OCI-LY1 (cell line): Measurements from ENCODE around the gene MS4A8.
"Not testable (repeated sequence)": the region's sequence is repeated elsewhere in the genome, so short reads cannot be mapped to it uniquely, and the experiment has no call there.

Source experiments
- H2AFZ ChIP-seq: fragments of 200-600 bp; sonication (generic), shearing (Covaris generic); 2 replicates; pipeline ENCODE4 v1.6.0; 2014; ENCODE audit warnings: antibody characterized with exemption, mild to moderate bottlenecking, low read length
- H3F3A ChIP-seq: fragments of 200-600 bp; sonication (generic), shearing (Covaris generic); 2 replicates; pipeline ENCODE4 v1.6.0; 2014; ENCODE audit warnings: mild to moderate bottlenecking, antibody characterized with exemption, low read length, moderate library complexity; ENCODE audit not compliant: insufficient read depth
- H3K27ac ChIP-seq: fragments of 200-600 bp; sonication (generic); 2 replicates; pipeline ENCODE4 v1.5.1; 2014; ENCODE audit warnings: low read length, mixed run types, mild to moderate bottlenecking, low read depth; ENCODE audit not compliant: poor library complexity, severe bottlenecking
- H3K27me3 ChIP-seq: fragments of 200-600 bp; sonication (generic); 2 replicates; pipeline ENCODE4 v1.6.0; 2014; ENCODE audit warnings: antibody characterized with exemption, mild to moderate bottlenecking, low read length, moderate library complexity; ENCODE audit not compliant: insufficient read depth
- H3K36me3 ChIP-seq: fragments of 200-600 bp; sonication (generic); 2 replicates; pipeline ENCODE4 v1.6.1; 2014; ENCODE audit warnings: mild to moderate bottlenecking, antibody characterized with exemption, low read length, moderate library complexity, mixed read lengths; ENCODE audit not compliant: insufficient read depth
- H3K4me1 ChIP-seq: fragments of 200-600 bp; sonication (generic); 2 replicates; pipeline ENCODE4 v1.5.1; 2014; ENCODE audit warnings: mild to moderate bottlenecking, low read length, moderate library complexity; ENCODE audit not compliant: insufficient read depth, severe bottlenecking
- H3K4me2 ChIP-seq: fragments of 200-600 bp; sonication (generic), shearing (Covaris generic); 2 replicates; pipeline ENCODE4 v1.6.1; 2014; ENCODE audit warnings: low read length
- H3K4me3 ChIP-seq: fragments of 200-600 bp; sonication (generic); 2 replicates; pipeline ENCODE4 v1.5.1; 2014; ENCODE audit warnings: low read length, low read depth, mild to moderate bottlenecking, mixed read lengths; ENCODE audit not compliant: poor library complexity, severe bottlenecking
- H3K79me2 ChIP-seq: fragments of 200-600 bp; shearing (Covaris generic); 2 replicates; pipeline ENCODE4 v1.6.1; 2016; ENCODE audit warnings: mixed run types, low read length, mixed read lengths; ENCODE audit not compliant: insufficient read depth
- H3K9ac ChIP-seq: fragments of 200-600 bp; sonication (generic), shearing (Covaris generic); 2 replicates; pipeline ENCODE4 v1.6.1; 2014; ENCODE audit warnings: mild to moderate bottlenecking, low read length, mixed read lengths
- H3K9me2 ChIP-seq: fragments of 200-600 bp; sonication (generic), shearing (Covaris generic); 2 replicates; pipeline ENCODE4 v1.6.1; 2014; ENCODE audit warnings: low read depth, mild to moderate bottlenecking, low read length, mixed read lengths
- H3K9me3 ChIP-seq: fragments of 200-600 bp; shearing (Covaris generic); 2 replicates; pipeline ENCODE4 v1.6.1; 2014; ENCODE audit warnings: low read length, mixed read lengths
- H4K20me1 ChIP-seq: fragments of 200-600 bp; sonication (generic), shearing (Covaris generic); 2 replicates; pipeline ENCODE4 v1.6.0; 2016; ENCODE audit warnings: mild to moderate bottlenecking, low read length; ENCODE audit not compliant: insufficient read depth
- CTCF ChIP-seq: fragments of 200-600 bp; sonication (generic), shearing (Covaris generic); IDR thresholded peaks from 2 replicates; pipeline ENCODE4 v1.5.1; 2017; ENCODE audit warnings: mild to moderate bottlenecking, antibody characterized with exemption, low read length, moderate library complexity, mixed read lengths
- EZH2 ChIP-seq: fragments of 200-600 bp; sonication (generic), shearing (Covaris generic); IDR thresholded peaks from 2 replicates; pipeline ENCODE4 v1.8.0; 2017; ENCODE audit warnings: borderline replicate concordance, mixed run types, mild to moderate bottlenecking, antibody characterized with exemption, low read length, moderate library complexity, mixed read lengths

Gene MS4A8

GRCh38 chr11:60672255-60672654 is 27.2 kb upstream of the MS4A8 start:
- H3K9me2 ChIP-seq = no peaks in the 10 kb centered on the region
- no peak overlapping the region for H2AFZ ChIP-seq
- no peak overlapping the region for H3K4me2 ChIP-seq
- no peaks in the 10 kb centered on the region for H3K79me2 ChIP-seq
- H3K9me3 ChIP-seq = 0 out of 2 replicates have a peak, but pooled peaks cover 5% of the 10 kb centered on the region
- no peaks in the 10 kb centered on the region for H4K20me1 ChIP-seq
- H3K4me3 ChIP-seq = no peak overlapping the region
- no peaks in the 10 kb centered on the region for H3F3A ChIP-seq
- TF ChIP-seq CTCF (no peak), EZH2 (no peak)
- H3K27me3 ChIP-seq = no peaks in the 10 kb centered on the region
- no peaks in the 10 kb centered on the region for H3K36me3 ChIP-seq
- H3K9ac ChIP-seq = no peak overlapping the region
- no peaks in the 10 kb centered on the region for H3K4me1 ChIP-seq
- no peak overlapping the region for H3K27ac ChIP-seq

DNA sequence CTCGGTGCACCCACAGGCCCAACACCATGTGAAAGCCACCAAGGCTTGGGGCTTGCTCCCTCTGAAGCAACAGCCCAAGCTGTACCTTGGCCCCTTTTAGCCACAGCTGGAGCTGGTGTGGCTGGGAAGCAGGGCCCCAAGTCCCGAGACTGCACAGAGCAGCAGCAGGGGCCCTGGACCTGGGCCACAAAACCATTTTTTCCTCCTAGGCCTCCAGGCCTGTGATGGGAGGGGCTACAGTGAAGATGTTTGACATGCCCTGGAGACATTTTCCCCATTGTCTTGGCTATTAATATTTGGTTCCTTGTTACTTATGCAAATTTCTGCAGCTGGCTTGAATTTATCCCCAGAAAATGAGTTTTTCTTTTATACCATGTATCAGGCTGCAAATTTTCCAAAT is 21.2 kb upstream of the MS4A8 start:
- not testable (repeated sequence) for H3K4me2 ChIP-seq, H3K4me1 ChIP-seq, H3K27ac ChIP-seq, H2AFZ ChIP-seq, H3K27me3 ChIP-seq, H3K4me3 ChIP-seq, H3F3A ChIP-seq, H3K36me3 ChIP-seq, H3K9ac ChIP-seq, H3K79me2 ChIP-seq, H3K9me3 ChIP-seq, H4K20me1 ChIP-seq, H3K9me2 ChIP-seq

DNA sequence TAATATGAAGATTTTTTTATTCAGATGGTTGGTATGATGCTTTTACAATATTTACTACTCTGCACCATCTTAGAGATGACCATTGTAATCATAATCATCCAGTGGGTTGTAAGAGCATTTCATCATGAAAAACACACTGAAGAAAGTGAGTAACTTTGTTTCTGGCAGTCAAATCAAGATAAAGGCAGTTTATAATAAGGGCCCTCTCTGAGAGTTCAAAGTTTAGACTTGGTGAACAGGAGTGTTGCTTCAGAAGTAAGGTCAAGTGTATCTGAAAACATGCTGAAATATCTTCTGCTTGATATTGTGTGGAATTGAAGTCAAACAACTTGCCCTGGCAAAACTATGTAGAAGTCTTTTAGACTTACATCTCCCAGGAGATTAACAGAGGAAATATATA is 19.5 kb upstream of the MS4A8 start:
- H3K9me3 ChIP-seq = no peaks in the 10 kb centered on the region
- H4K20me1 ChIP-seq = no peaks in the 10 kb centered on the region
- H3K9ac ChIP-seq = no peak overlapping the region
- H3K4me3 ChIP-seq = no peak overlapping the region
- H3K4me1 ChIP-seq = no peaks in the 10 kb centered on the region
- no peaks in the 10 kb centered on the region for H3K27me3 ChIP-seq
- H2AFZ ChIP-seq = no peak overlapping the region
- H3K9me2 ChIP-seq = no peaks in the 10 kb centered on the region
- H3K4me2 ChIP-seq = no peak overlapping the region
- H3K79me2 ChIP-seq = no peaks in the 10 kb centered on the region
- H3F3A ChIP-seq = no peaks in the 10 kb centered on the region
- no peaks in the 10 kb centered on the region for H3K36me3 ChIP-seq
- TF ChIP-seq EZH2 (no peak), CTCF (no peak)
- no peak overlapping the region for H3K27ac ChIP-seq

GRCh38 chr11:60680455-60681119 is 18.8 kb upstream of the MS4A8 start:
- no peaks in the 10 kb centered on the region for H3F3A ChIP-seq
- no peak overlapping the region for H3K4me3 ChIP-seq
- no peak overlapping the region for H3K9ac ChIP-seq
- no peak overlapping the region for H2AFZ ChIP-seq
- no peak overlapping the region for H3K27ac ChIP-seq
- H4K20me1 ChIP-seq = no peaks in the 10 kb centered on the region
- H3K9me2 ChIP-seq = no peaks in the 10 kb centered on the region
- H3K36me3 ChIP-seq = no peaks in the 10 kb centered on the region
- no peak for TF ChIP-seq CTCF
- TF ChIP-seq EZH2 = no peak
- H3K79me2 ChIP-seq = no peaks in the 10 kb centered on the region
- H3K27me3 ChIP-seq = no peaks in the 10 kb centered on the region
- H3K9me3 ChIP-seq = no peaks in the 10 kb centered on the region
- no peaks in the 10 kb centered on the region for H3K4me1 ChIP-seq
- H3K4me2 ChIP-seq = no peak overlapping the region

DNA sequence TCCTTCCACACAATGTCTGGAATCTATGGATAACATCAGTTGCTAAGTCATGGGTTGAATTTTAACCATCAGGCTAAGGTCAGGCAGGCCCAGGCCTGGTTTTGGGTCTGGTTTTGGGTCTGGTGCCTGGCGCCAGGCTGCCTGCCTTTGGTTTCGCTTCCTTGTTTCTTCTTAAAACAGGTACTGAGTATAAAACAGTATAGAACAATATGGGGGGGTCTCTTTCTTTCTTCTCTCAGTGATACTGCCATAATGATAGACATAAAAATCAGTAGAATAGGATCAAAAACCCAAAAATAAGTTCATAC is 14.9 kb upstream of the MS4A8 start:
- not testable (repeated sequence) for H3K79me2 ChIP-seq, H4K20me1 ChIP-seq, H2AFZ ChIP-seq, H3K9me2 ChIP-seq, H3K36me3 ChIP-seq, H3K9me3 ChIP-seq, H3F3A ChIP-seq, H3K4me1 ChIP-seq, H3K4me3 ChIP-seq, H3K9ac ChIP-seq, H3K4me2 ChIP-seq, H3K27me3 ChIP-seq, H3K27ac ChIP-seq
